Ishikawa (cell line): ENCODE data around the gene PTPN23.

Experiments
- CEBPB ChIP-seq: IDR thresholded peaks from 2 replicates; pipeline ENCODE4 v1.6.1; 2012
- CREB1 ChIP-seq: IDR thresholded peaks from 2 replicates; pipeline ENCODE4 v1.6.1; 2012; ENCODE audit warnings: low read depth
- EGR1 ChIP-seq: IDR thresholded peaks from 2 replicates; pipeline ENCODE4 v1.6.1; 2012
- EP300 ChIP-seq: IDR thresholded peaks from 2 replicates; pipeline ENCODE4 v1.6.1; 2012; ENCODE audit warnings: borderline replicate concordance
- FOXM1 ChIP-seq: IDR thresholded peaks from 2 replicates; pipeline ENCODE4 v1.6.1; 2012; ENCODE audit warnings: low read depth, borderline replicate concordance
- NFIC ChIP-seq: IDR thresholded peaks from 2 replicates; pipeline ENCODE4 v1.6.1; 2012
- RAD21 ChIP-seq: IDR thresholded peaks from 2 replicates; pipeline ENCODE4 v1.6.1; 2012; ENCODE audit warnings: low read depth
- REST ChIP-seq: IDR thresholded peaks from 2 replicates; pipeline ENCODE4 v1.6.1; 2012; ENCODE audit warnings: low read depth, mild to moderate bottlenecking
- TAF1 ChIP-seq: IDR thresholded peaks from 2 replicates; pipeline ENCODE4 v1.6.1; 2012; ENCODE audit warnings: low read depth, mild to moderate bottlenecking
- TCF12 ChIP-seq: IDR thresholded peaks from 2 replicates; pipeline ENCODE4 v1.6.1; 2012; ENCODE audit warnings: low read depth
- TEAD4 ChIP-seq: IDR thresholded peaks from 2 replicates; pipeline ENCODE4 v1.6.1; 2012
- YY1 ChIP-seq: IDR thresholded peaks from 2 replicates; pipeline ENCODE4 v1.6.1; 2012; ENCODE audit warnings: low read depth
- ZBTB7A ChIP-seq: IDR thresholded peaks from 2 replicates; pipeline ENCODE4 v1.6.1; 2012; ENCODE audit warnings: low read depth
- TF ChIP-seq, protein P1 (sequence below): IDR thresholded peaks from 2 replicates; pipeline ENCODE4 v1.6.1; 2012
- TF ChIP-seq, protein P2 (sequence below): IDR thresholded peaks from 2 replicates; pipeline ENCODE4 v1.6.1; 2012

Gene PTPN23

GRCh38 chr3:47347217-47347801 is 33.5 kb upstream of the PTPN23 start:
- TF ChIP-seq EP300: no peak
- TF ChIP-seq EGR1: no peak
- no peak for TF ChIP-seq YY1
- no peak for TF ChIP-seq CREB1
- TF ChIP-seq RAD21: no peak
- TF ChIP-seq, protein P1, sequence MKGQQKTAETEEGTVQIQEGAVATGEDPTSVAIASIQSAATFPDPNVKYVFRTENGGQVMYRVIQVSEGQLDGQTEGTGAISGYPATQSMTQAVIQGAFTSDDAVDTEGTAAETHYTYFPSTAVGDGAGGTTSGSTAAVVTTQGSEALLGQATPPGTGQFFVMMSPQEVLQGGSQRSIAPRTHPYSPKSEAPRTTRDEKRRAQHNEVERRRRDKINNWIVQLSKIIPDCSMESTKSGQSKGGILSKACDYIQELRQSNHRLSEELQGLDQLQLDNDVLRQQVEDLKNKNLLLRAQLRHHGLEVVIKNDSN: no peak
- TF ChIP-seq NFIC: no peak
- TF ChIP-seq FOXM1: no peak
- TF ChIP-seq REST: no peak
- TF ChIP-seq ZBTB7A: no peak

- TF ChIP-seq ZBTB7A (no peak), TCF12 (no peak), REST (no peak), EP300 (no peak), TAF1 (no peak), FOXM1 (no peak), CREB1 (no peak)
- TF ChIP-seq, protein P1: no peak
Measured at GRCh38 chr3:47348411-47349154, 32.2 kb upstream of the PTPN23 start.

DNA sequence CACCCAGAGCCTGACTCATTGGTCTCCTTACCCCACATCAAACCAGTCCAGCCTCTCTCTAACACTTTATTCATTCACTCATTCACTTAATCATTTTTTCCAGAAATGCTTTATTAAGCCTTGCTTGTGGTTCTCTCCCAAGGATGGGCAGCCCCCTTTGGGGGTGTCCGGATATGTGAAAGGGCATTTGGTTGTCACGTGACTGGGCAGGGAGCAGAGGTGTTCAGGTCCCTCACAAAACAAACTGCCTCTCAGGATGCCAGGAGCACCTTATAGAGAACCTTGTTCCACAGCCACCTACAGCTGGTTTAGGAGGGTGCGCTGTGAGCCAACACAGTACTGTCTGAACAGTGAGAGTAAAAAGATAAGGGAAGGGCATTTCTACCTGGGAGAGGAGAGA is 25.8 kb upstream of the PTPN23 start:
- TF ChIP-seq FOXM1 (no peak), CREB1 (no peak), NFIC (no peak), REST (no peak), RAD21 (no peak), ZBTB7A (no peak), CEBPB (no peak), TCF12 (no peak), TAF1 (no peak), EGR1 (no peak), YY1 (no peak), TEAD4 (no peak), EP300 (no peak)
- TF ChIP-seq, protein P2, sequence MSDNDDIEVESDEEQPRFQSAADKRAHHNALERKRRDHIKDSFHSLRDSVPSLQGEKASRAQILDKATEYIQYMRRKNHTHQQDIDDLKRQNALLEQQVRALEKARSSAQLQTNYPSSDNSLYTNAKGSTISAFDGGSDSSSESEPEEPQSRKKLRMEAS: no peak
- TF ChIP-seq, protein P1: no peak

GRCh38 chr3:47356201-47356600 is 24.6 kb upstream of the PTPN23 start:
- TF ChIP-seq YY1: no peak
- no peak for TF ChIP-seq EP300
- no peak for TF ChIP-seq CREB1
- TF ChIP-seq TCF12: no peak
- no peak for TF ChIP-seq CEBPB
- no peak for TF ChIP-seq EGR1
- no peak for TF ChIP-seq RAD21
- TF ChIP-seq NFIC: no peak
- TF ChIP-seq TAF1: no peak
- TF ChIP-seq, protein P2: no peak
- TF ChIP-seq TEAD4: no peak
- no peak for TF ChIP-seq REST
- no peak for TF ChIP-seq FOXM1
- TF ChIP-seq ZBTB7A: no peak
- TF ChIP-seq, protein P1: no peak
